Osteoblast (primary cell): ENCODE data around the gene LYST. TPM values are rescaled to one million over a fixed set of nuclear protein-coding genes. Genes with fewer than 3 reads are reported as not detected.

Experiments used
- DNase-seq: peaks from one replicate; pipeline ENCODE4 v3.0.0; 2011; ENCODE audit warnings: low spot score, mixed read lengths; ENCODE audit not compliant: insufficient read length; ENCODE audit errors: missing footprints
- H2AFZ ChIP-seq: 2 replicates; pipeline ENCODE4 v1.6.0; 2011; ENCODE audit warnings: mild to moderate bottlenecking, low read length
- H3K27ac ChIP-seq: 2 replicates; pipeline ENCODE4 v1.5.1; 2011; ENCODE audit warnings: mild to moderate bottlenecking, low read depth, low read length, moderate library complexity
- H3K27me3 ChIP-seq: 2 replicates; pipeline ENCODE4 v1.6.0; 2012; ENCODE audit warnings: mild to moderate bottlenecking, control low read depth, inconsistent platforms, low read length, moderate library complexity; ENCODE audit not compliant: insufficient read depth
- H3K36me3 ChIP-seq: 2 replicates; pipeline ENCODE4 v1.5.1; 2011; ENCODE audit warnings: mild to moderate bottlenecking, low read length, control low read depth, moderate library complexity; ENCODE audit not compliant: insufficient read depth
- H3K4me1 ChIP-seq: 2 replicates; pipeline ENCODE4 v1.5.1; 2011; ENCODE audit warnings: mild to moderate bottlenecking, low read length, control low read depth, moderate library complexity; ENCODE audit not compliant: insufficient read depth
- H3K4me2 ChIP-seq: 2 replicates; pipeline ENCODE4 v1.6.0; 2011; ENCODE audit warnings: mild to moderate bottlenecking, low read length; ENCODE audit not compliant: insufficient read depth
- H3K4me3 ChIP-seq: fragments of 200-600 bp; sonication (generic); 3 replicates; pipeline ENCODE4 v1.5.1; 2012; ENCODE audit warnings: mild to moderate bottlenecking, low read length, inconsistent platforms; ENCODE audit not compliant: insufficient read depth
- H3K79me2 ChIP-seq: 2 replicates; pipeline ENCODE4 v1.6.0; 2012; ENCODE audit warnings: mild to moderate bottlenecking, low read length, control low read depth, inconsistent platforms; ENCODE audit not compliant: insufficient read depth
- H3K9me3 ChIP-seq: 2 replicates; pipeline ENCODE4 v1.5.1; 2011; ENCODE audit warnings: low read depth, low read length, control low read depth
- H4K20me1 ChIP-seq: 2 replicates; pipeline ENCODE4 v1.6.0; 2012; ENCODE audit warnings: mild to moderate bottlenecking, low read length, control low read depth; ENCODE audit not compliant: insufficient read depth
- CTCF ChIP-seq: IDR thresholded peaks from 2 replicates; pipeline ENCODE4 v1.5.1; 2011; ENCODE audit warnings: mild to moderate bottlenecking, low read depth, low read length, moderate library complexity; ENCODE audit errors: extremely low read depth
- total RNA-seq: library from RNA; depleted of rRNA; stranded (reverse); fragments of >200 nt; gene quantifications from 2 replicates; pipeline ENCODE4 v1.2.3, GENCODE V29; 2012

LYST gene
- total RNA-seq, 1 donor, result 63.0 TPM

GRCh38 chr1:235746245-235746644 lies 120.5 kb downstream of the LYST start:
- Histone ChIP-seq H4K20me1 (no peaks in the 10 kb centered on the region), H3K27me3 (no peaks in the 10 kb centered on the region), H3K9me3 (no peaks in the 10 kb centered on the region), H3K4me2 (no peak overlapping the region), H3K36me3 (peaks cover 11% of the 10 kb centered on the region), H3K4me1 (peaks cover 22% of the 10 kb centered on the region), H3K27ac (peak overlapping the region; percentile 27), H3K79me2 (no peaks in the 10 kb centered on the region), H3K4me3 (no peak overlapping the region), H2AFZ (no peak overlapping the region)
- no peak for TF ChIP-seq CTCF
- DNase-seq, result no peak

- Histone ChIP-seq H3K4me3 (peak overlapping the region; percentile 23), H4K20me1 (no peaks in the 10 kb centered on the region), H3K4me2 (peak overlapping the region; percentile 59), H3K27ac (peak overlapping the region; percentile 30), H3K79me2 (no peaks in the 10 kb centered on the region), H3K36me3 (peaks cover 8% of the 10 kb centered on the region), H3K9me3 (no peaks in the 10 kb centered on the region), H3K4me1 (peaks cover 29% of the 10 kb centered on the region), H3K27me3 (no peaks in the 10 kb centered on the region), H2AFZ (no peak overlapping the region)
- DNase-seq, result no peak
- TF ChIP-seq CTCF, result no peak
Observed at GRCh38 chr1:235745503-235746136, 121.1 kb downstream of the LYST start.

GRCh38 chr1:235742914-235743599 lies 123.6 kb downstream of the LYST start:
- no peak overlapping the region for H3K4me3 ChIP-seq
- no peaks in the 10 kb centered on the region for H3K79me2 ChIP-seq
- H4K20me1 ChIP-seq, result no peaks in the 10 kb centered on the region
- H3K9me3 ChIP-seq, result no peaks in the 10 kb centered on the region
- TF ChIP-seq CTCF, result no peak
- no peak overlapping the region for H2AFZ ChIP-seq
- H3K36me3 ChIP-seq, result peaks cover 5% of the 10 kb centered on the region
- H3K27ac ChIP-seq, result no peak overlapping the region
- no peaks in the 10 kb centered on the region for H3K27me3 ChIP-seq
- H3K4me2 ChIP-seq, result no peak overlapping the region
- H3K4me1 ChIP-seq, result peaks cover 48% of the 10 kb centered on the region
- DNase-seq, result no peak

GRCh38 chr1:235741294-235741693 lies 125.4 kb downstream of the LYST start:
- no peaks in the 10 kb centered on the region for H3K79me2 ChIP-seq
- peak overlapping the region; percentile 61 for H2AFZ ChIP-seq
- DNase-seq, result no peak
- H3K4me2 ChIP-seq, result peak overlapping the region; percentile 80
- H3K36me3 ChIP-seq, result peaks cover 5% of the 10 kb centered on the region
- no peak for TF ChIP-seq CTCF
- peak overlapping the region; percentile 79 for H3K27ac ChIP-seq
- H3K9me3 ChIP-seq, result no peaks in the 10 kb centered on the region
- H4K20me1 ChIP-seq, result no peaks in the 10 kb centered on the region
- peak overlapping the region; percentile 34 for H3K4me3 ChIP-seq
- no peaks in the 10 kb centered on the region for H3K27me3 ChIP-seq
- peaks cover 48% of the 10 kb centered on the region for H3K4me1 ChIP-seq
